Hepatocyte (in vitro differentiated cells): ENCODE results near the gene BEST1.

Source experiments
- EZH2 ChIP-seq: fragments of 200-600 bp; sonication (generic); IDR thresholded peaks from 2 replicates; pipeline ENCODE4 v1.6.1; 2016; ENCODE audit warnings: antibody characterized with exemption, mild to moderate bottlenecking, borderline replicate concordance
- TF ChIP-seq, protein P1 (sequence below): fragments of 200-600 bp; sonication (generic); IDR thresholded peaks from 2 replicates; pipeline ENCODE4 v1.5.1; 2016; ENCODE audit warnings: antibody characterized with exemption, mild to moderate bottlenecking; ENCODE audit not compliant: poor library complexity

DNA sequence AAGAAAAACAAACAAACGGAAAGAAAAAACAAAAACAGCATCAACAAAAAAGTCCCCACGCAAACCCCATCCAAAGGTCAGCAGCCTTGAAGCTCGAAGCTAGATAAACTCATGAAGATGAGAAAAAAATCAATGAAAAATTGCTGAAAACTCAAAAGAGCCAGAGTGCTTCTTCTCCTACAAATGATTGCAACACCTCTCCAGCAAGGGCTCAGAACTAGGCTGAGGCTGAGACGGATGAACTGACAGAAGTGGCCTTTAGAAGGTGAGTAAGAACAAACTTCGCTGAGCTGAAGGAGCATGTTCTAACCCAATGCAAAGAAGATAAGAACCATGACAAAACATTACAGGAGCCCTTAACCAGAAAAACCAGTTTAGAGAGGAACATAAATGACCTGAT, 35.7 kb downstream of the BEST1 start:
- TF ChIP-seq, protein P1, sequence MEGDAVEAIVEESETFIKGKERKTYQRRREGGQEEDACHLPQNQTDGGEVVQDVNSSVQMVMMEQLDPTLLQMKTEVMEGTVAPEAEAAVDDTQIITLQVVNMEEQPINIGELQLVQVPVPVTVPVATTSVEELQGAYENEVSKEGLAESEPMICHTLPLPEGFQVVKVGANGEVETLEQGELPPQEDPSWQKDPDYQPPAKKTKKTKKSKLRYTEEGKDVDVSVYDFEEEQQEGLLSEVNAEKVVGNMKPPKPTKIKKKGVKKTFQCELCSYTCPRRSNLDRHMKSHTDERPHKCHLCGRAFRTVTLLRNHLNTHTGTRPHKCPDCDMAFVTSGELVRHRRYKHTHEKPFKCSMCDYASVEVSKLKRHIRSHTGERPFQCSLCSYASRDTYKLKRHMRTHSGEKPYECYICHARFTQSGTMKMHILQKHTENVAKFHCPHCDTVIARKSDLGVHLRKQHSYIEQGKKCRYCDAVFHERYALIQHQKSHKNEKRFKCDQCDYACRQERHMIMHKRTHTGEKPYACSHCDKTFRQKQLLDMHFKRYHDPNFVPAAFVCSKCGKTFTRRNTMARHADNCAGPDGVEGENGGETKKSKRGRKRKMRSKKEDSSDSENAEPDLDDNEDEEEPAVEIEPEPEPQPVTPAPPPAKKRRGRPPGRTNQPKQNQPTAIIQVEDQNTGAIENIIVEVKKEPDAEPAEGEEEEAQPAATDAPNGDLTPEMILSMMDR: no peak
- no peak for TF ChIP-seq EZH2
